NCI-H82 (cell line): ENCODE results near the gene DNM3.

ENCODE experiments used
- DNase-seq: peaks from one replicate; lab custom pipeline; 2025; lab: John Stamatoyannopoulos, UW

DNM3 gene

DNA sequence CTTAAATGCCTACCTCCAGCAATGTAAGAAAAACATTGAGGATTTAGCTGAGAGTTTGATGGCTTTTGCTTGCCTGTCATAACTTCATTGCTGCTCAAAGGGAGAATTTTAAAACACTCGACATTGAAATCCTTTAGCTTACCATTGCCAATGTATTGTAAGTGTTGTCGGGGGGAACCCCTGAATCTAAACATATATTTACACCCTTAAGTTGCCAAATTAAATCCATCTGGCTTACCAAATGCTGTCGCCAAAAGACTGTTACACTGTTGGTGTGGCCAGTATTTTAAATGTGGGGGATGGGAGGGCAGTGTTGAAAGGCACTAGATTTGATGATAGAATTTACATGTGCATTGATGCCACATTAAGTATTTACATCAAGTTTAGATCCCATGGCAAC lies 554.3 kb downstream of the DNM3 start:
- DNase-seq = no peak

- DNase-seq = no peak
Observed at GRCh38 chr1:172397221-172397620, 555.9 kb downstream of the DNM3 start.

GRCh38 chr1:172397633-172398032 lies 556.3 kb downstream of the DNM3 start:
- no peak for DNase-seq

GRCh38 chr1:172398193-172398592 lies 556.9 kb downstream of the DNM3 start:
- no peak for DNase-seq

DNA sequence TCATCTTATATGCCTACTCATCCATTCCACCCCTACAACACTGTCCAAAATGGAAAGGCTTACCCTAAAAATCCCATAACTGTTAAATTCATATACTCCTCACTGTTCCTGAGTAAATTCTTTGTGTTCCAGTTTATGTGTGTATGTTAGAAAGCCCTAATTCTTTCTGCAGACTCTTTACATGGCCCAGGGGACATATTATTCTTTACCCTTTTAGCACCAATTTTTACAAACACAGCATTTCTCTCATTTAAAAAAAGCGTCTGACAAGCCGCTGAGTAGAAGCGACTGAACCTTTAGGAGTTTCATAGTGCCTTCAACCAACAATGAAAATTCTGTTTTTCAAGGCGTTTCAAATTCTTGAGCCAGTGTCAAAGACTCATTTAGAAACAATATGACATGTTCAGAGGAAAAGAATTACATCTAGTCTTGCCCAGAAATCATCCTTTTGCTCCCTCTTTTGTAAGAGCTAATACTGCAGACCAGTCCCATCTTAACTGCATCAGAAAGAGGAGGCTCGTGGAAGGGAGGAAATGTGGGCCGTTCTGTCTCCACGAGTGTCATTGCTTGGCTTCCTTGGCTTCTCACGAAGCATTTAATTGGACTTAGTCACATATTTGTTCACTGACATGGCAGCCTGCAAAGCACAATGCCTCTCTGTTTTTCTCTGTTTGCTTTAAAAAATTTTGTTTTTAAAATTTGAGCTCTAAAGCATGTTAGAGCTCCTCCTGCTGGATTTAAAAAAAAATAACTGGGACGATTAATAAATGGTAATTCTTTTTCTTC lies 557.9 kb downstream of the DNM3 start:
- peak; percentile 12 for DNase-seq

- no peak for DNase-seq
Observed at GRCh38 chr1:172399756-172400721, 558.7 kb downstream of the DNM3 start.

DNA sequence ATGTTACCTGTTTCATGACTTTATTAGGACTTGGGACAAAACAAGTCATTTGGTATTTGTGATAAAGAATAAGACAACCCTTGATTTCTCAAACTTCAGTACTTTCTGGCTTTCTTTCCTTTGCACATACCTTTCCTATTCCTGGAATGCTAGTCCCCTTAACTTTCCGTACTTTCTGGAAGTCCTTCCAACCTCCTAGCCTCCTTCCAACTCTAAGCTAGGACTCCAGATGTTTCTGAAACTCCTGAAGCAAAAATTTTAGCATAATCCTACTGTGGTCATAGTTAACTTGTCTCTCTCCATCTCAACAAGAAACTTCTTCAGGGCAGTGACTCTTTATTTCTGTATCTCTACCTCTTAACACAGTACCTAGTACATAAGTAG lies 559.4 kb downstream of the DNM3 start:
- DNase-seq = no peak

DNA sequence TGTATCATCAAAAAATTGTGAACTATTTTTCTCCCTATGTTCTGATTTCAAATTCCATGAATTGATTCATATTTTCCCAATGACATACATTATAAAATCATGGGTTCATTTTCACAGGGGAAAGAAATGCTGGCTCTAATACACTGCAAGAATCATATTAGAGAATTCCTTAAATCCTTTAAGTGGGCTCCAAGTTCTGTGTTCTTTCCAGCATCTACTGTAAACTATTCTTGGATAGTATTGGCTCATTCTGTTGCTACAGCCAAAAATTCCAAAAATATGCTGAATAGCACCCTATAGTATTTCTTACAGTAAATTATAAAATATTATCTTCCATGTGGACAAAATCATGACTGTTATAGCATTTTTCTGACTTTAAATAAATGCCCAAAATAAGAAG lies 560.2 kb downstream of the DNM3 start:
- no peak for DNase-seq

DNA sequence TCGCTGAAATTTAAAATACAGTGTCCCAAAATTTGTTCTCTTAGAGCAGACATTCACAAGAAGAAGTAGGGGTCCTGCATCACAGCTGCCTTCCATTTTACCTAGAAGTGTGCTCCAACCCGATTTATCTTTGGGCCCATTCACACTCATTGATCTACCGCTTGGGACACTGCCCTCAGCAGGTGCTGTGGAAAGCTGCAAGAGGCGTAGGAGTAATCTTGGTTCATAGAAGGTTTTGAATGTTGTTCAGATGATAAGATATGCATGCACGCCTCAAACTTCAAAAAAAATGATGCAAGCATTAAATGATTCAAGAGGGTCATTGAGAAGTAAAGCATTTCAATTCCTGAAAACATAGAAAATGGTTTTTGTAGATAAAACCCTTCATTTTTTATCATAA lies 560.6 kb downstream of the DNM3 start:
- peak; percentile 51 for DNase-seq

GRCh38 chr1:172402878-172403569 lies 561.7 kb downstream of the DNM3 start:
- DNase-seq = no peak

DNA sequence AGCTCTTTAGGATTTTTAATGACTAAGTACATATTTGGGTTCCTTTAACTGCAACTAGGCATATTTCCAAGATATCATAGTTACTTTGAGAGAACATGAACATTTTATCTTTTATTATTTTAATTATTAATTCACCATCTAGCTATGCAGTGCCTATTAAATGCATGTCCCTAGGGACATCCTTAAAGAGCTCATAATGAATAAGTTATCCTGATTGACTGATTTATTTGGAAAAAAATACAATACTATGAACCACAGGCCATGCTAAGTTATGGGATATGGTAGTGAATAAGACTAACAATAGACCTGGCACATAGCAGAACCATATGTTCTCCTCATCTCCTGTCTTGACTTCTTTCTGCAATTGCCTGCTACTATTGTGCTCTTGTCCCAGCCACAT lies 562.8 kb downstream of the DNM3 start:
- no peak for DNase-seq

GRCh38 chr1:172405912-172406311 lies 564.6 kb downstream of the DNM3 start:
- DNase-seq = no peak

DNA sequence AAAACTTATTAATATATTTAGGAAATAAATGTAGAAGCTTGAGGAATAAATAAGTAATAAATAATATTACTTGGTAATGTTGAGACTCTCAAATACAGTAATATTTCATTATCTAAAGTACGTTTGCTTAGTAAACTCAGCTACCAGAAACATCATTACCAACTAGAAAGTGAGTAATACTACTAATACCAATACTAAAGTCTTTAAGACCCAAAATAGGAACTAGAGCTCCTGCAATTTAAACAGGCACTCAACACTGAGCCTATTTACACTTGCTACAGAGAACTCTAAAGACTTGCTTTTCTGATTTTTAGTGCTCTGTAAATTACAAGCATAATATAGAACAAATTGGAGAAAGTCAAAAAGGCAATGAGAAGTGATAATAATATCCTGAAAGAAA lies 565.7 kb downstream of the DNM3 start:
- DNase-seq = no peak

GRCh38 chr1:172408958-172409357 lies 567.7 kb downstream of the DNM3 start:
- DNase-seq = no peak

- no peak for DNase-seq
Observed at GRCh38 chr1:172410027-172410426, 568.7 kb downstream of the DNM3 start.

GRCh38 chr1:172411791-172412338 lies 570.6 kb downstream of the DNM3 start:
- DNase-seq = no peak

DNA sequence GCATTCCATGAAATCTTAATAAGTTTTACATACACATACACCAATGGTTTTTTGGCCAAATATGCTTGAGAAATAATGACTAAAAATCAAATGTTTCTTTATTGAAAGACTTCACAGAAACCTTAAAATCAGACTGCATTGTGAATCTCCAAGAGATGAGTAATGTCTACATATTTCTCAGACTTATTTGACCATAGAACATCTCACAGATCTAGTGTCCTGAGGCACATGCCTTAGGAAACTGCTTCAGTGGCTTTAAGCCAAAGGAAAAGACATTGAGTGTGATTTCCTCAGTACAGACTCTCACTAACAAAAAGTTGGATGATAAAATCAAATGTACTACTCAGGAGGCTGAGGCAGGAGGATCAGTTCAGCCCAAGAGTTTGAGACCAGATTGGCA lies 573.0 kb downstream of the DNM3 start:
- DNase-seq = no peak

- DNase-seq = no peak
Observed at GRCh38 chr1:172416496-172417035, 575.3 kb downstream of the DNM3 start.

GRCh38 chr1:172417557-172417956 lies 576.3 kb downstream of the DNM3 start:
- DNase-seq = no peak

GRCh38 chr1:172420385-172420784 lies 579.1 kb downstream of the DNM3 start, which contains the start of gene C1orf105:
C1orf105 (plus strand) TSS chr1:172420685; CDS start chr1:172420886, 201 bp downstream.
- no peak for DNase-seq

- DNase-seq = no peak
Observed at GRCh38 chr1:172421974-172422604, 580.8 kb downstream of the DNM3 start.
